Measurements from ENCODE around the gene SNED1.

Gene SNED1

DNA sequence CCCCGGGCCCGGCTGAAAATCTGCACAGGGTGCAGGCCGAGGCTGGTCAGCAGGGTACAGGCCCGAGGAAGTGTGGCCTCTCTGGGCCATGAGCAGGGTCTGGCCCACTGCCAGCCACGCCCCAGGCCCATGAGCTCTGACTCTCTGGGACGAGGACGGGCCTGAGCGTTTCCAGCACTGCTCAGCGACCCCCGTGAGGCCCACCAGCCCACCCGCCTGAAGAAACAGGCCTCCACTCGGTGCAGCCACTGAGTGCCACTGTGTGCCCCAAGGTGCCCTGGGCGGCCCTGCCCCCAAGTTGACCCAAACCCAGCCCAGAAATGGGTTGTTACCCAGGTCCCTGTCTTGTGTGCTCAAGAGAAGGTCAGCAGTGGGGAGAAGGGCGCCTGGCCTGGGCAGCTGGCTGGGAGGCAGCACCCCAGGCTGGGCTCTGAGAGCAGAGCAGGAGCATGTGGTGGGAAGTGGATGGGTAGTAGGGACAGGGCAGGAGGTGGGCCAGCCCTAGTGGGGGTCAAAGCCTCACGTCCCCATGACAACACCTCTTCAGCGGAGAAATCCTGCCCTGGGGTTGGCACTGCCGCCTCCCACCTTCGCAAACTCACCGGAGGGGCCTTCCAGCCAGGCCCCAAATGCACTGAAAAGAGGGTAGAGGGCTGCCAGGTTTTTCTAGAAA, 2.1 kb upstream of the SNED1 start:
- no peak for DNase-seq (ENCODE audit: low read depth, low spot score)
- ChIA-PET POLR2A (interaction anchor here (0.6 kb wide), 1 partner anchor 14 kb away, joined by 4 read pairs; no protein-coding TSS in a partner anchor), CTCF (no interaction called here)
- TF ChIP-seq, protein P1, sequence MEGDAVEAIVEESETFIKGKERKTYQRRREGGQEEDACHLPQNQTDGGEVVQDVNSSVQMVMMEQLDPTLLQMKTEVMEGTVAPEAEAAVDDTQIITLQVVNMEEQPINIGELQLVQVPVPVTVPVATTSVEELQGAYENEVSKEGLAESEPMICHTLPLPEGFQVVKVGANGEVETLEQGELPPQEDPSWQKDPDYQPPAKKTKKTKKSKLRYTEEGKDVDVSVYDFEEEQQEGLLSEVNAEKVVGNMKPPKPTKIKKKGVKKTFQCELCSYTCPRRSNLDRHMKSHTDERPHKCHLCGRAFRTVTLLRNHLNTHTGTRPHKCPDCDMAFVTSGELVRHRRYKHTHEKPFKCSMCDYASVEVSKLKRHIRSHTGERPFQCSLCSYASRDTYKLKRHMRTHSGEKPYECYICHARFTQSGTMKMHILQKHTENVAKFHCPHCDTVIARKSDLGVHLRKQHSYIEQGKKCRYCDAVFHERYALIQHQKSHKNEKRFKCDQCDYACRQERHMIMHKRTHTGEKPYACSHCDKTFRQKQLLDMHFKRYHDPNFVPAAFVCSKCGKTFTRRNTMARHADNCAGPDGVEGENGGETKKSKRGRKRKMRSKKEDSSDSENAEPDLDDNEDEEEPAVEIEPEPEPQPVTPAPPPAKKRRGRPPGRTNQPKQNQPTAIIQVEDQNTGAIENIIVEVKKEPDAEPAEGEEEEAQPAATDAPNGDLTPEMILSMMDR (IDR thresholded peaks at IDR 0.05; ENCODE audit: insufficient read depth, low read length, missing control alignments): no peak
- no peak overlapping the region for H3K4me3 ChIP-seq (ENCODE audit: low read depth, low read length)

DNA sequence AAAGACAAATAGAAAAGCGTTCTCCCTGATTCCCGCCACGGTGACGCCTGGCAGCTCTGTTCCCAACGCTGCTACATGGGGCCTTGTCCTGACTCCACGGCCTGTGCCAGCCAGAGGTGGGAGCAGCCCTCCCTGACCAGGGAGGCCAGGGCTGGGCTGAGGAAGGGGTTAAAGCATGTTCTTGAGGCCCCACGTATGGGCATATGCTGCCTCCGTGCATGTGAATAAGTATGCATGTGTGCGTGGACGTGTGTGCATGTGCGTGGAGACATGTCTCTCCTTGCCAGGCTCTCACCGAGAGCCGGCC, 1.6 kb upstream of the SNED1 start:
- no peak overlapping the region for H3K4me3 ChIP-seq (ENCODE audit: low read depth, low read length)
- TF ChIP-seq, protein P1 (IDR thresholded peaks at IDR 0.05; ENCODE audit: insufficient read depth, low read length, missing control alignments): no peak
- ChIA-PET CTCF (no interaction called here), POLR2A (no interaction called here)
- no peak for DNase-seq (ENCODE audit: low read depth, low spot score)

DNA sequence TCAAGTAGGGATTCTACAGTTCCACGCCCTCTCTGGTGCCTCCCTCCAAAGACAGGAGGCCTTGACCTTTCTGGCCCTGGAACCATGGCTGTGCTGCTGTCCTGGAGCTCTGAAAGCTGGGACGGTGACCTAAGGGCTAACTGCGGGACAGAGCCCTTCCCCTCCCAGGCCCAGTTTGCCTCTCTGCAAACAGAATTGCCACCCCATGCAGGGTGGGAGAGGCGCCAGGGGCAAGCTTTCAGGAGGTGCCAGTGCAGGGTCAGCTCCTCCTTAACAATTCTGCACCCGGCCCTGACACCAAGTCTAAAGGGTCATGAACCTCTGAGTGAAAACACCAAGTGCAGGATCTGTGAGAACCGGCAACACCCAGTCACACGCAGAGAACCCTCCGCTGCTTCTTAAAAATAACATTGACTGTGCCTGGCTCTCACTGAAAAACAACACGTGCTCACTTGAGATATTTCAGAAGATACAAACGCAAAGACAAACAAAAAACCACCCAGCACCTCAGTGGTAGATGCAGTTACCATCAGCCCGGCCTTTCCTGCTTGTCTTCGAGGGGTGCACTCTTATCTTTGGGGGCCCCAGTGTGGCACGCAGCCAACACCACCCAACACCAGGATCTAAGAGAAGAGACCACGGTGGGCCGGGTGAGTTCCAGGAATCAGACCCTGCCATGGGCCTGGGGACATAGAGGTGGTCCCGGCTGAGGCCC, 1.1 kb upstream of the SNED1 start:
- H3K4me3 ChIP-seq (ENCODE audit: low read depth, low read length): no peak overlapping the region
- POLR2A ChIA-PET: no interaction called here
- CTCF ChIA-PET: no interaction called here
- TF ChIP-seq, protein P1 (IDR thresholded peaks at IDR 0.05; ENCODE audit: insufficient read depth, low read length, missing control alignments): no peak
- no peak for DNase-seq (ENCODE audit: low read depth, low spot score)

DNA sequence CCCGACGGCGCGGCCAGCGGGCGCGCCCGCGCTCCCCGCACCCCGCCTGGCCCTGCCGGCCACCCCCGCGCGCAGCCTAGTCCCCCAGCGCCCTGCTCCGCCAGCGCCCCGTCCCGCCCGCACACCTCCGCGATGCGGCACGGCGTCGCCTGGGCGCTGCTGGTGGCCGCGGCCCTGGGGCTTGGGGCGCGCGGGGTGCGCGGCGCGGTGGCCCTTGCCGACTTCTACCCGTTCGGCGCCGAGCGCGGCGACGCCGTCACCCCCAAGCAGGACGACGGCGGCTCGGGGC, 232 bp downstream of the SNED1 start:
- ChIA-PET POLR2A (no interaction called here), CTCF (no interaction called here)
- H3K4me3 ChIP-seq (ENCODE audit: low read depth, low read length): peak overlapping the region; percentile 58
- TF ChIP-seq, protein P1 (IDR thresholded peaks at IDR 0.05; ENCODE audit: insufficient read depth, low read length, missing control alignments): no peak
- DNase-seq (ENCODE audit: low read depth, low spot score): no peak

DNA sequence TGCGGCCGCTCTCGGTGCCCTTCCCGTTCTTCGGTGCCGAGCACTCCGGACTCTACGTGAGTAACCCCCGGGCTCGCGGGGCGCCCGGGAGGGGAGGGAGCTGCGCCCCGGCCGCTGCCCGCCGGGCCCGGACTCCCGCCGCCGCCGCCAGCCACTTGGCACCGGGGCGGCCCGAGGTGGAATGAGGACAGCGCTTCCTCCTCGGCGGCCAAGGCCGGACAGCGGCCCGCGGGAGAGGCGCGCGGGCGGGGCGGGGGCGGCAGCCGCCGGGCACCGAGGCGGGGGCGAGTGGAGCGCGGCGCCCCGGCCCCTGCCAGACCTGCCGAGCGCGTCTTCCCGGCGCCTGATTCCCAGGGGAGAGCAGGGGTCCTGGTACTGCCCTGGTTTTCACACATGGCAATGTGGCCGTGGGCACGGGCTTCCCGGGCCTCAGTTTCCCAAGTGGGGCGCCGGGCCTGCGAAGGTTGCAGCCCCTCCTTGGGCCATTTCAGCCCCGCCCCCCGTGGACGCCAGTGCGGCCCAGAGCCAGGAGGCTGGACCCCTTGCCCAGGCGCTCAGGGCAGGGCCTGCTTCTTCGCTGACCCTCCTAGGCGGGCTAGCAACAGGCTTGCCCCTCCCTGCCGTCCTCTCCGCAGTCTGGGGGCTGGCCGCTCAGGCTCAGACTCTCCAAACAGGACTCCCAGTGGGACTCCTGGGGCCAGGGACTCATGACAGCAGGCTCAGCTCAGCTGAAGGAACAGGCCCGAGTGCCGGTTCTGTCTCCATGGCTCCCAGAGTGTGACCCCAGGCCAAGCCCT, 775 bp downstream of the SNED1 start:
- ChIA-PET CTCF (interaction anchor here (1.5 kb wide), 1 partner anchor 148 kb away, joined by 5 read pairs; no protein-coding TSS in a partner anchor), POLR2A (no interaction called here)
- DNase-seq (ENCODE audit: low read depth, low spot score): no peak
- TF ChIP-seq, protein P1 (IDR thresholded peaks at IDR 0.05; ENCODE audit: insufficient read depth, low read length, missing control alignments): no peak
- peak overlapping the region; percentile 58 for H3K4me3 ChIP-seq (ENCODE audit: low read depth, low read length)

DNA sequence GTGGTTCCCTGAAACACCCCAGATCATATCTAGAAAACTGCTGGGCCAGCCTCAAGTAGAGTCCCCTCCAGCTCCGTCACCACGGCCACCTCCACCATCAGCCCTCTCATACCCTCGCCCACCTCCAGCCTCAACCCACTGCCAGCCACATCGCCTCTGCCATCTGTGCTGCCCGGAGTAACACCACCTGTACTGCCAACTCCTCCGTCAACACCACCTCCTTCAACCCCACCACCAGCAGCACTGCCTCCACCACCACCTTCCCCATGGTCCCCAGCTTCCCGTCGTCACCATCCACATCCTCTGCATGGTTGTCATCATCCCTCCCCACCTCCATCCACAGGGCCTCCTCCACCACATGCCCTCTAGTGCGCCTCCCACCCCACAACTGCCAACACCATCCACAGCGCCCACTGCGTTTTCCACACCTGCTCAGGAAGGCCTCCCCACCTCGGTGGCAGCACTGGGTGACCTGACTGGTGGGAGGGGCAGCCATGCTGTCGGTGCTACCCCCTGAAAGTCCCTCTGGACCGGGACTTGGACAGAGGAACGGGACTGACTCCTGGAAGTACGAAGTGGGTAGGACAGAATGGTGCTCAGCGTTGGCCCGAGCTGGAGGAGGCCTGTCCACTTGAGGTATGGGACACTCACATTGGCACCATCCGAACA, 1.6 kb downstream of the SNED1 start:
- CTCF ChIA-PET: interaction anchor here (1.0 to 1.5 kb wide), 2 partner anchors 85 to 149 kb away, joined by 3 to 5 read pairs; no protein-coding TSS in a partner anchor
- no peak overlapping the region; the same call in 1 of the 2 replicates for H3K4me3 ChIP-seq (ENCODE audit: low read depth, low read length)
- POLR2A ChIA-PET: no interaction called here
- TF ChIP-seq, protein P1 (IDR thresholded peaks at IDR 0.05; ENCODE audit: insufficient read depth, low read length, missing control alignments): no peak
- DNase-seq (ENCODE audit: low read depth, low spot score): no peak
